ENCODE results near the gene KATNAL1. TPM values are rescaled to one million over a fixed set of nuclear protein-coding genes. Genes with fewer than 3 reads are reported as not detected.

The KATNAL1 gene
- total RNA-seq, 1 experiment from 2014 or later = 11.2 TPM

GRCh38 chr13:30234619-30235162 is 72.7 kb downstream of the KATNAL1 start:
- Histone ChIP-seq H2AK5ac (ENCODE audit: insufficient read length, low read length) (no peak overlapping the region), H4K8ac (replicated peaks; ENCODE audit: insufficient read length, low read depth, low read length) (no peak overlapping the region), H4K5ac (ENCODE audit: insufficient read length, low read depth, low read length) (no peak overlapping the region), H2BK15ac (ENCODE audit: low read depth, low read length) (no peak overlapping the region), H3K4me2 (ENCODE audit: insufficient read depth, insufficient read length, low read length) (no peak overlapping the region), H3K4ac (ENCODE audit: low read depth, low read length) (no peak overlapping the region), H3K9me3 (ENCODE audit: control insufficient read depth, low read depth, low read length) (no peaks in the 10 kb centered on the region), H3K18ac (ENCODE audit: insufficient read length, low read depth, low read length) (no peak overlapping the region), H3K56ac (ENCODE audit: insufficient read length, low read depth, low read length) (no peak overlapping the region), H2BK20ac (ENCODE audit: low read depth, low read length, poor library complexity, severe bottlenecking) (no peak overlapping the region), H2BK5ac (ENCODE audit: insufficient read length, low read length) (no peak overlapping the region), H4K91ac (ENCODE audit: insufficient read length, low read depth, low read length) (no peak overlapping the region), H3T11ph (ENCODE audit: low read length) (no peak overlapping the region), H3K9ac (ENCODE audit: extremely low read depth, insufficient read length, low read length) (no peak overlapping the region), H3K14ac (ENCODE audit: insufficient read depth, low read length) (no peak overlapping the region), H4K20me1 (ENCODE audit: control insufficient read depth, insufficient read depth, insufficient read length) (no peaks in the 10 kb centered on the region), H3K23ac (ENCODE audit: insufficient read length, low read depth, low read length) (no peak overlapping the region), H3K27me3 (ENCODE audit: insufficient read depth, low read length) (no peaks in the 10 kb centered on the region), H3K23me2 (ENCODE audit: insufficient read length, low read depth, low read length, poor library complexity, severe bottlenecking) (no peaks in the 10 kb centered on the region), H3K4me1 (ENCODE audit: insufficient read depth, low read length) (no peaks in the 10 kb centered on the region), H2AFZ (ENCODE audit: low read length) (no peak overlapping the region), H3K79me1 (ENCODE audit: insufficient read depth, low read depth, low read length, poor library complexity, severe bottlenecking) (no peaks in the 10 kb centered on the region), H3K27ac (ENCODE audit: insufficient read length, low read depth, low read length) (no peak overlapping the region), H2BK12ac (ENCODE audit: insufficient read length, low read depth, low read length) (no peak overlapping the region), H2BK120ac (ENCODE audit: low read depth, low read length, poor library complexity, severe bottlenecking) (no peak overlapping the region), H3K79me2 (ENCODE audit: insufficient read depth, low read length) (no peaks in the 10 kb centered on the region)
- Mint-ChIP-seq H3K27me3 (ENCODE audit: low read depth) (no peaks in the 10 kb centered on the region), H3K4me3 (no peak overlapping the region), H3K9me3 (no peaks in the 10 kb centered on the region), H3K36me3 (ENCODE audit: insufficient read depth in 1 of 3, low read depth in 3 of 3) (peaks cover 4 to 19% (median 18%) of the 10 kb centered on the region in 3 experiments; a peak in 6 of 7 replicates), H3K4me1 (peaks cover 0 to 4% of the 10 kb centered on the region in 2 experiments; a peak in 1 of 4 replicates), H3K27ac (no peak overlapping the region)
- no peak for DNase-seq
- no peak for TF ChIP-seq CTCF (conservative IDR thresholded peaks at IDR 0.05)
- no CpG with 5 or more reads among the region's 2 CpGs for WGBS (ENCODE audit: extremely low coverage, insufficient read length, low lambda C conversion rate)
